Panc1 (cell line): ENCODE measurements around the gene MORF4L2.

Experiments
- POLR2AphosphoS5 ChIP-seq: IDR thresholded peaks from 2 replicates; pipeline ENCODE4 v1.6.1; 2012; ENCODE audit warnings: mild to moderate bottlenecking, low read depth, low read length, moderate library complexity
- REST ChIP-seq, 2 experiments: IDR thresholded peaks; 2 replicates each; pipeline ENCODE4 v1.6.1; 2011 to 2012; ENCODE audit warnings: low read depth in 2 of 2, control low read depth in 1 of 2, low read length in 1 of 2, mild to moderate bottlenecking in 1 of 2, moderate library complexity in 1 of 2; ENCODE audit not compliant: insufficient read depth in 1 of 2
- TCF7L2 ChIP-seq: IDR thresholded peaks from 2 replicates; pipeline ENCODE4 v1.6.1; 2011; ENCODE audit warnings: mild to moderate bottlenecking, low read depth, low read length, inconsistent platforms
- TF ChIP-seq, protein P1 (sequence below): fragments of 450-650 bp; IDR thresholded peaks from 2 replicates; pipeline ENCODE4 v1.5.1; 2017; ENCODE audit warnings: mild to moderate bottlenecking

DNA sequence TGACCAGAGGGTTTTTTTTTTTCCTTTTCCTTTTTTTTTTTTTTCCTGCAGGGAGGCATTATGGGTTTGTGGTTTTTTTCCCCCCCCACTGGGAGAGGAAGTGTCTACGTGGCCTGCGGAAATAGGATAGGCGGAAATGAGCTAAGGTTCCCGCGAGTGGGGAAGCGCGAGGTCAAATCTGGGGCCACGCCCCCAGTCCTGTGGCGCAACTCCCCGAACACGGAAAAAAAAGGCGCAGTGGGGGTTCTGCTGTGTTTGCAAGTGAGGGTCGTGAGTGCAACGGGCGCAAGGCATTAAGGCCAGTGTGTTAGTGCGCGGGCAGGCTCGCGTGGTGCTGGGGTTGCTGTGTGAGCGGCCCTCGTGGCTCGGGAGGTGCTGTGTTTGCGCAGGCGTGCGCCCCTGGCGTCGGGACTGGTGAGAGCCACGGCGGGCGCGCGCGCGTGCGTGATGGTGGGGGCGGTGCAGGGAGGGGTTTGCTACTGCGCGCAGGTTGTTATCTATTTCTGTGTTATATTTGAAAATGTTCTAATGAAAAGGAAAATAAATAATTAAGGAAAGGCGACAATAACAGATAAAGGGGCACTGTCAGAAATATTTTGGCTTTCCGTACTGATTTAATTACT, 685 bp upstream of the MORF4L2 start:
- TF ChIP-seq, protein P1, sequence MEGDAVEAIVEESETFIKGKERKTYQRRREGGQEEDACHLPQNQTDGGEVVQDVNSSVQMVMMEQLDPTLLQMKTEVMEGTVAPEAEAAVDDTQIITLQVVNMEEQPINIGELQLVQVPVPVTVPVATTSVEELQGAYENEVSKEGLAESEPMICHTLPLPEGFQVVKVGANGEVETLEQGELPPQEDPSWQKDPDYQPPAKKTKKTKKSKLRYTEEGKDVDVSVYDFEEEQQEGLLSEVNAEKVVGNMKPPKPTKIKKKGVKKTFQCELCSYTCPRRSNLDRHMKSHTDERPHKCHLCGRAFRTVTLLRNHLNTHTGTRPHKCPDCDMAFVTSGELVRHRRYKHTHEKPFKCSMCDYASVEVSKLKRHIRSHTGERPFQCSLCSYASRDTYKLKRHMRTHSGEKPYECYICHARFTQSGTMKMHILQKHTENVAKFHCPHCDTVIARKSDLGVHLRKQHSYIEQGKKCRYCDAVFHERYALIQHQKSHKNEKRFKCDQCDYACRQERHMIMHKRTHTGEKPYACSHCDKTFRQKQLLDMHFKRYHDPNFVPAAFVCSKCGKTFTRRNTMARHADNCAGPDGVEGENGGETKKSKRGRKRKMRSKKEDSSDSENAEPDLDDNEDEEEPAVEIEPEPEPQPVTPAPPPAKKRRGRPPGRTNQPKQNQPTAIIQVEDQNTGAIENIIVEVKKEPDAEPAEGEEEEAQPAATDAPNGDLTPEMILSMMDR, result 0 out of 2 replicates have a peak, but pooled peaks have one; percentile 23
- TF ChIP-seq POLR2AphosphoS5 (no peak; the same call in 1 of the 2 replicates), REST (IDR thresholded peaks at IDR 0.05; ENCODE audit: insufficient read depth in 1 of 2, low read depth in 2 of 2, low read length in 1 of 2) (peak in 1 of 2 experiments; percentile 17; a peak in 1 of 4 replicates), TCF7L2 (no peak)
